NCI-H748 treated with DMSO at 0.1 percent for 48 hours (cell line): ENCODE results near the gene MEGF11.
"Not testable (repeated sequence)": the region's sequence is repeated elsewhere in the genome, so short reads cannot be mapped to it uniquely, and the experiment has no call there.

Source experiments
- DNase-seq: peaks from one replicate; lab custom pipeline; 2025; lab: John Stamatoyannopoulos, UW

MEGF11 gene

GRCh38 chr15:66027268-66027805 lies 226.2 kb downstream of the MEGF11 start:
- DNase-seq, result no peak

- no peak for DNase-seq
Measured at GRCh38 chr15:66025972-66026371, 227.6 kb downstream of the MEGF11 start.

GRCh38 chr15:66025015-66025452 lies 228.5 kb downstream of the MEGF11 start:
- no peak for DNase-seq

GRCh38 chr15:66024116-66024515 lies 229.4 kb downstream of the MEGF11 start:
- DNase-seq, result no peak

GRCh38 chr15:66023311-66023972 lies 230.1 kb downstream of the MEGF11 start:
- no peak for DNase-seq

- no peak for DNase-seq
Measured at GRCh38 chr15:66022163-66022525, 231.4 kb downstream of the MEGF11 start.

GRCh38 chr15:66021496-66022162 lies 231.9 kb downstream of the MEGF11 start:
- DNase-seq, result no peak

GRCh38 chr15:66019826-66020398 lies 233.6 kb downstream of the MEGF11 start:
- no peak for DNase-seq

- no peak for DNase-seq
Measured at GRCh38 chr15:66019368-66019767, 234.2 kb downstream of the MEGF11 start.

- DNase-seq, result no peak
Measured at GRCh38 chr15:66018488-66018797, 235.1 kb downstream of the MEGF11 start.

- DNase-seq, result no peak
Measured at GRCh38 chr15:66017792-66018487, 235.6 kb downstream of the MEGF11 start.

- DNase-seq, result no peak
Measured at GRCh38 chr15:66017000-66017399, 236.6 kb downstream of the MEGF11 start.

- DNase-seq, result no peak
Measured at GRCh38 chr15:66016199-66016598, 237.4 kb downstream of the MEGF11 start.

- no peak for DNase-seq
Measured at GRCh38 chr15:66014635-66015182, 238.8 kb downstream of the MEGF11 start.

- no peak for DNase-seq
Measured at GRCh38 chr15:66014022-66014421, 239.5 kb downstream of the MEGF11 start.

GRCh38 chr15:66008940-66009562 lies 244.5 kb downstream of the MEGF11 start:
- no peak for DNase-seq

- DNase-seq, result no peak
Measured at GRCh38 chr15:66007663-66008262, 245.8 kb downstream of the MEGF11 start.

GRCh38 chr15:66006986-66007385 lies 246.6 kb downstream of the MEGF11 start:
- DNase-seq, result no peak

GRCh38 chr15:66004618-66005262 lies 248.8 kb downstream of the MEGF11 start:
- no peak for DNase-seq

GRCh38 chr15:66003129-66003528 lies 250.4 kb downstream of the MEGF11 start:
- DNase-seq, result not testable (repeated sequence)
